Hematopoietic multipotent progenitor cell treated with erythropoietin and hydrocortisone succinate and interleukin-3 and kit ligand, for 17 days (in vitro differentiated cells): ENCODE results near the gene FBXL5.
A peak's percentile ranks its signal among the peaks of the same experiment; 100 is the strongest.

Source experiments
- DNase-seq: peaks from one replicate; pipeline ENCODE4 v3.0.0-alpha.2; 2015; ENCODE audit warnings: low spot score

Gene FBXL5

GRCh38 chr4:15655223-15656037 is at the start of gene FBXL5:
FBXL5 (minus strand) TSS chr4:15655357; CDS start chr4:15655287, 70 bp downstream.
- DNase-seq: peak; percentile 92

DNA sequence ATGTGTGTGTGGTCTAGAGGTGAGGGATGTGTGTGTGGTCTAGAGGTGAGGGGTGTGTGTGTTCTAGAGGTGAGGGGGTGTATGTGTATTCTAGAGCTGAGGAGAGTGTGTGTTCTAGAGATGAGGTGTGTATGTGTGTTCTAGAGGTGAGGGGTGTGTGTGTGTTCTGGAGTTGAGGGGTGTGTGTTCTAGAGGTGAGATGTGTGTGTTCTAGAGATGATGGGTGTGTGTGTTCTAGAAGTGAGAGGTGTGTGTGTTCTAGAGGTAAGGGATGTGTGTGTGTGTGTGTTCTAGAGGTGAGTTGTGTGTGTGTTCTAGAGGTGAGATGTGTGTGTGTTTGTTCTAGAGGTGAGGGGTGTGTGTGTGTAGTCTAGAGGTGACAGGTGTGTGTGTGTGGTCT is 49.0 kb upstream of the FBXL5 start:
- DNase-seq: no peak

DNA sequence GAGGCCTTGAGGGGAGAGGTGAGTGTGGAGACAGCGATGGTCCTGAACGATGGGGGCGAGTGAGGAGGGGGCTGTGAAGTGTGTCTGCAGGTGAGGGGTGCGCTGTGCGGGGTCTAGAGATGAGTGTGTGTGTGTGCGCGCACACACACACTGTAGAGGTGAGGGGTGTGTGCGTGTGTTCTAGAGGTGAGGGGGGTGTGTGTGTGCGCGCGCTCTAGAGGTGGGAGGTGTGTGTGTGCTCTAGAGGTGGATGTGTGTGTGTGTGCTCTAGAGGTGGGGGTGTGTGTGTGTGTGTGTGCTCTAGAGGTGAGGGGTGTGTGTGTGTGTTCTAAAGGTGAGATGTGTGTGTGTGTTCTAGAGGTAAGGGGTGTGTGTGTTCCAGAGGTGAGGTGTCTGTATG is 48.3 kb upstream of the FBXL5 start:
- no peak for DNase-seq

GRCh38 chr4:15702941-15703403 is 47.8 kb upstream of the FBXL5 start, which contains the start of gene BST1:
BST1 (plus strand) TSS chr4:15703065; CDS start chr4:15703145, 80 bp downstream.
- no peak for DNase-seq

GRCh38 chr4:15696866-15697265 is 41.7 kb upstream of the FBXL5 start:
- DNase-seq: no peak

- DNase-seq: no peak
These were observed 40.6 kb upstream of the FBXL5 start for GRCh38 chr4:15695729-15696128.

DNA sequence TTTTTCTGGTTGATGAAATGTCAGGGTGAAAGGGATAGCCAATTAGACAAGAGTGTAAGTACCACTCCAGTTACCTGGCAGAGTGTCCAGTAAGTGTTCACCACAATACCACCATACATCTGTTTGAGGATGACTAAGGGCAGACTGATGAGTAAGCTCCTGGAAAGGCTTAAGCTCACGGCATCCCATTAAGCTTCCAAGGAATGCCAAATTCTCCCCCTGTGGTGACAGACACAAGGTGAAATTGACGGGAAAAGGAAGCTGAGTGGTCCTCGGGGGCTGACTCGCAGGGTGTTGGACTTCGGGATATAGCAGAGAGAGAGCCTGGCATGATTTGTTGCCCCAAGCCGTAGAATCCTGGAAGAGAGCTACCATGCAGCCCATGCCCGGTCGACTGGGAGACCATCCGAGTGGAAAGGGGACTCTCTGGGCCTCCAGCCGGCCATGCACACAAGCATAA is 40.1 kb upstream of the FBXL5 start:
- DNase-seq: no peak

- DNase-seq: no peak
These were observed 39.3 kb upstream of the FBXL5 start for GRCh38 chr4:15694431-15694830.

- DNase-seq: no peak
These were observed 37.4 kb upstream of the FBXL5 start for GRCh38 chr4:15692602-15693001.

DNA sequence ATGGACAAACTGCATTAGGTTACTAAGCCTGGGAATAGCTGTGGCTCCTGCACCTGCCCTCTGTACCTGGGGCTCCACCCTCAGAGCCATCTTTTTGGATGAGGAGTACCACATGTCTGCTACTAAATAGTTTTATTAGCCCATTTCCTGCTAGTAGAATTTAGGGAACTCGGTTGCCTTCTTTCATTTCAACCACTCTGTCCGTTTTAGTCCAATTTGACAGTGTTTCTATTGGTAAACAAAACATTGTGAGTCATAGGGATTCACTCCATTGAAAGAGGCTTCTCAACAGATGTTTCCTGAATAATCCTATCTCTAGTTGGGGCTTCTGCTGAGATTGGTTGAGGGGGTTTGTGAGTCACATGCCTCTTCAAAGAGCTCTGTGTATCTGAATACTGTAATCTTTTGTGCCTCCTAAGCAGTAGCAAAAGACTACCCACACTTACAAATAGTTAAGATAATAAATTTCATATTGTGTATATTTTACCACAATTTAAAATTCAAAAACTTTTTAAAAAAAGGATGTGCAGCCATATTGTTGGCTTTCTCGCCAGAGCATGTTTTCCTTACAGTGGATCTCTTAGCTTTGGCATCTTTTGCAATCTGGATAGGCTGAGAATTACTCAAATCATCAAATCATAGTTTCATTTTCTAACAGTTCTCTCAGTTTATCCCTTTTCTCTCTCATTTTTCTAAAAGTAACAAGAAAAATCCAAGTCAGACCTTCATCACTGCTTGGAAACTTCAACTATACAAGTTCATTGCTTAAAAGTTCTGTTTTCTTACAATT is 36.4 kb upstream of the FBXL5 start:
- DNase-seq: no peak

GRCh38 chr4:15690020-15690809 is 35.1 kb upstream of the FBXL5 start:
- DNase-seq: no peak

DNA sequence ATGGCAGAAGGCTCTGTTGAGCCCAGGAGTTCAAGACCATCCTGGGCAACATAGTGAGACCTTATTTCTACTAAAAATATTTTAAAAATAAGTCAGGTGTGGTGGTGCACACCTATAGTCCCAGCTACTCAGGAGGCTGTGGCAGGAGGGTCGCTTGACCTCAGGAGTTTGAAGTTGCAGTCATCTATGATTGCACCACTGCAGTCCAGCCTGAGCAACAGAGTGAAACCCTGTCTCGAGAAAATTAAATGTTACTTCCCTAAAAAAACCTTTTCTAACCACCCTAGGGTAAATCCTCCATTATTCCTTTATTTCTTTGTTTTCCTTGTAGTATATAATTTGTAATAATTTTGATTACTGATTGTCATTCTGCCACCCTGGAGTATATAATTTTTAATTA is 34.4 kb upstream of the FBXL5 start:
- DNase-seq: no peak

GRCh38 chr4:15688051-15688450 is 32.9 kb upstream of the FBXL5 start:
- DNase-seq: no peak

DNA sequence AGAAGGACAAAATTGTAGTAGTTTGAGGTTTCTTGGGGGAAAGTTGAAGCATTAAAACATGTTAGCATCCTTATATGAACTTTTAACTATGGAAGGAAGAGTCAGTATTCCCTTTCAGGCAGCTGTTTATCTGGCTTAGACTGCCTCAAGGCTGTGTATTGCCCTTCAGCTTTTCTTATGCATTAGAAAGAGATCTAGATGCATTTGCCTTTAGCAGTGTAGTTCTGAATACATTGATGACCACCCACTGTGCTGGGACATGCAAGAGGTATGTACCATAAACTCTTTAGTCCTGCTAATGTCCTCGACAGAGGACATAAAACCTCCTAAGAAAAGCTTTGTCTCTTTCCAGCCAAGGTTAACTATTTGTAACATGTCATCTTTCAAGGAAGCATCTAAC is 29.3 kb upstream of the FBXL5 start:
- no peak for DNase-seq

GRCh38 chr4:15683143-15683495 is 28.0 kb upstream of the FBXL5 start:
- DNase-seq: no peak

GRCh38 chr4:15682242-15683142 is 27.3 kb upstream of the FBXL5 start:
- no peak for DNase-seq

GRCh38 chr4:15681372-15682241 is 26.4 kb upstream of the FBXL5 start, which contains the start of gene FAM200B:
FAM200B (plus strand) TSS chr4:15681827; CDS start chr4:15686978, 5,151 bp downstream.
- DNase-seq: peak; percentile 99

DNA sequence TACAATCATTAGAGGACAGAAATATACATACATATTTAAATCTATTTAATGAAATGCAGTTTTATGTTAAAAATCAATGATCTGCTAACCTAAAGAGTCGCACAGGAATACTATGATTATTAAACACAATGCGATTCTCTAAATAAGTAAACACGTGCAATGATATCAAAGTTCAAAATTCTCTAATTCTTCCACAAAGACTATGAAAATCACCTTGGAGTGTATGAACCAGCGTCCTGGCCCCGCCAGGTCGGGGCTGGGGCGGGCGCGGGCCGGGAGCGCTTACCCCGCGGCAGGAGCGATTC is 25.9 kb upstream of the FBXL5 start:
- no peak for DNase-seq

DNA sequence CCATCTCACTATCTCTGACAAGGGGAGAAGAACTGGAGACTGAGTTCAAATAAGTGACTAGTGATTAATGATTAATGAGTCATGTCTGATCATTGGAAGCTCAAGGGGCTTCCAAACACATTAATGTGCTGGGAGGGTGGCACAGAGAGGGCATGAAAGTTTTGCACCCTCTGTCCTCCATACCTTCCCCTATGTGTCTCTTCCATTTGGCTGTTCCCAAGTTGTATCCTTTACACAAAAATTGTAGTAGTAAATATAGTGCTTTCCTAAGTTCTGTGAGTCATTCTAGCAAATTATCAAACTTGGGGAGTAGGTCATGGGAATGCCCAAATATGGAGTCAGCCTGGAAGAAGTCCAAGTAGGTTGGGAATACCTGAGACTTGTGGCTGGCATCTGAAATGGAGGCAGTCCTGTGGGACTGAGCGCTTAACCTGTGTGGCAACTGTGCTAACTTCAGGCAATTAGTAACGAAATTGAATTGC is 22.4 kb upstream of the FBXL5 start:
- DNase-seq: peak; percentile 88

DNA sequence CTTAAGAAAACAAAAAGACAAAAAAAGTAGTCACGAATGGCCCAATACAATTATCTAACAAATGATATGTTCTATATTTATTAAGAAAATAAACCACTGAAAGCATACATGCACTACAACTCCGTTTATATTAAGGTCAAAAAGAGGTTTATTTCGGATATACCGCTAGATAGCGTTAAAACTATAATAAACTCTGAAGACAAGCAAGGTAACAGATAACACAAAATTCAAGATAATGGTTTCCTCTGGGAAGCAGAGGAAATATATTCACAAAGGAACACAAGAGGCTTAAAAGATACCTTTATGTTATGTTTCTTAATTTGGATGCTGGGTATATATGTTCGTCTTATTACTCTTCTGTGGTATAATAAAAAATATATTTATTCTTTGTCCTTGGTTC is 21.7 kb upstream of the FBXL5 start:
- no peak for DNase-seq
